NCI-H1417 treated with DMSO at 0.1 percent for 48 hours (cell line): ENCODE results near the gene CSNK1A1L.
"Not testable (repeated sequence)": the region's sequence is repeated elsewhere in the genome, so short reads cannot be mapped to it uniquely, and the experiment has no call there.

Experiments
- DNase-seq: peaks from one replicate; lab custom pipeline; 2025; lab: John Stamatoyannopoulos, UW

Gene CSNK1A1L

GRCh38 chr13:37058910-37059847, 46.3 kb downstream of the CSNK1A1L start, which contains the start of gene SUPT20H:
TSS of gene SUPT20H (minus strand) at chr13:37059688. CDS start at chr13:37051490, 8,198 bp downstream.
- DNase-seq: peak; percentile 41

- not testable (repeated sequence) for DNase-seq
Measured at GRCh38 chr13:37056228-37056627, 49.2 kb downstream of the CSNK1A1L start.
